ENCODE data around the gene ARL4C.

Gene ARL4C

DNA sequence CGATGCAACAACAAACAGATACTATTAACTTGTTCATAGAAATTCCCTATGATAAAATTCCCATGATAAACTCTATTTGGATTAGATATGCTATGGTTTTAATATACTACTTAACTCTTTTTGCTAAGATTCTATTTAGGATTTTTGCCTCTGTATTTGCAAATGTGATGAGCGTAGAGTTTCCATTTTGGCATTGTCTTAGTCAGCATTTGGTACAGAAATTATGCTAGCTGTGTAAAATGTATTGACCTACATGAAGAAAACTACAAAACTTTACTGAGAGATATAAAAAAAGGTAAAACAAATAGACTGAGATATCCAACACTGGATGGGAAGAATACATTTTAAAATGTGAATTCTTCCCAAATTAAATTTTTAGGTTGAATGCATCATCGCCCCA is 29.8 kb upstream of the ARL4C start:
- no peaks in the 10 kb centered on the region for H3K4me1 ChIP-seq (ENCODE audit: control insufficient read depth in 2 of 2, insufficient read depth in 2 of 2, low read length in 2 of 2)
- H3K9ac ChIP-seq (ENCODE audit: low read depth in 1 of 2, low read length in 2 of 2) = no peak overlapping the region
- H3K27me3 ChIP-seq (ENCODE audit: control insufficient read depth in 2 of 2, insufficient read depth in 2 of 2, low read length in 2 of 2) = no peaks in the 10 kb centered on the region
- H3K27ac ChIP-seq (ENCODE audit: low read depth in 2 of 2, low read length in 2 of 2) = no peak overlapping the region
- no peak overlapping the region for H3K4me3 ChIP-seq (ENCODE audit: low read length in 2 of 2)
- no peaks in the 10 kb centered on the region for H3K9me3 ChIP-seq (ENCODE audit: control insufficient read depth in 2 of 2, low read length in 2 of 2)
- no peaks in the 10 kb centered on the region for H3K36me3 ChIP-seq (ENCODE audit: control insufficient read depth in 2 of 2, insufficient read depth in 2 of 2, low read length in 2 of 2)

DNA sequence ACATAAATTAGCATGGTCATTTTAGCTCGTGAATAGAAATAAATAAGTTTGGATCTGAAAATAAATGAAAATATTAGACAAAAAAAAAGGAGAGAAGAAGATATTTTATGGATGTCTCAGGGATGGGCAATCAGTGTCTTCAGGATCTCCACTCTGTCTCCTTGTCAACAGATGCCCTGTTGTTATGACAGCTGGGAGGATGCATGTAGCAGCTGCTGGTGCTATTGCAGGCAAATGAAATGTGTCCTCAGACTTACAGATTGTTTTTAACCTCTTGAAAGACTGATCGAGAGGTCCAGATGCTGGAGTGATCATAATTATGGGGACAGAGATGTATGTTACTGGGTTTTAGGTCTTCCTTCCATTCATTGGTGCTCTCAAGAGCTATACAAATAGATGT is 24.7 kb upstream of the ARL4C start:
- Histone ChIP-seq H3K4me3 (ENCODE audit: low read length in 2 of 2) (no peak overlapping the region), H3K27me3 (ENCODE audit: control insufficient read depth in 2 of 2, insufficient read depth in 2 of 2, low read length in 2 of 2) (no peaks in the 10 kb centered on the region), H3K36me3 (ENCODE audit: control insufficient read depth in 2 of 2, insufficient read depth in 2 of 2, low read length in 2 of 2) (no peaks in the 10 kb centered on the region), H3K9me3 (ENCODE audit: control insufficient read depth in 2 of 2, low read length in 2 of 2) (no peaks in the 10 kb centered on the region), H3K27ac (ENCODE audit: low read depth in 2 of 2, low read length in 2 of 2) (no peak overlapping the region), H3K9ac (ENCODE audit: low read depth in 1 of 2, low read length in 2 of 2) (no peak overlapping the region), H3K4me1 (ENCODE audit: control insufficient read depth in 2 of 2, insufficient read depth in 2 of 2, low read length in 2 of 2) (no peaks in the 10 kb centered on the region)

DNA sequence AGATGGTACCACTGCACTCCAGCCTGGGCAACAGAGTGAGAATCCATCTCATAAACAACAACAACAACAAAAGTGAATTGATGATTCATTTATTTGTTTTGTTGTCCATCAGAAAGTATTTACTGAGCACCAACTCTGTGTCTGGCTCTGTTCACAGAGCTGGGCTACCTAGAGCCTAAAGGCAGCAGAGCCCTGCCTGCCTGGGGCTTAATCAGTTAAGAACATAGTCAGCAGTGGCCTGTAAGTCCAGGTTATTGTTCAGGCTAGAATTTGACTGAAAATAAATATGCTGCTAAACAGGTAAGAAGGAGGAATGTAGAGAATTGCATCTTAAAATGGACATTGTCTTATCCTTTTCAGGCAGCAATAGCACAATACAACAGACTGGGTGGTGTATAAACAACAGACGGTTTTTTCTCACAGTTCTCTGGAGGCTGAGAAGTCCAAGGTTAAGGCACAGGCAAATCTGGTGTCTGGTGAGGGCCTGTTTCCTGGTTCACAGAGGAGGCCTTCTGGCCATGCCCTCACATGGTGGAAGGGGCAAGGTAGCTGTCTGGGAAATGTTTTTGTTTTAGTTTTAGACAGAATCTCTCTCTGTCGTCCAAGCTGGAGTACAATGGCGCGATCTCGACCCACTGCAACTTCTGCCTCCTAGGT is 22.2 kb upstream of the ARL4C start:
- no peaks in the 10 kb centered on the region for H3K4me1 ChIP-seq (ENCODE audit: control insufficient read depth in 2 of 2, insufficient read depth in 2 of 2, low read length in 2 of 2)
- H3K27me3 ChIP-seq (ENCODE audit: control insufficient read depth in 2 of 2, insufficient read depth in 2 of 2, low read length in 2 of 2) = peaks cover 0 to 6% of the 10 kb centered on the region in 2 donors
- H3K36me3 ChIP-seq (ENCODE audit: control insufficient read depth in 2 of 2, insufficient read depth in 2 of 2, low read length in 2 of 2) = no peaks in the 10 kb centered on the region
- H3K9ac ChIP-seq (ENCODE audit: low read depth in 1 of 2, low read length in 2 of 2) = no peak overlapping the region
- no peak overlapping the region for H3K27ac ChIP-seq (ENCODE audit: low read depth in 2 of 2, low read length in 2 of 2)
- H3K4me3 ChIP-seq (ENCODE audit: low read length in 2 of 2) = no peak overlapping the region
- no peaks in the 10 kb centered on the region for H3K9me3 ChIP-seq (ENCODE audit: control insufficient read depth in 2 of 2, low read length in 2 of 2)

DNA sequence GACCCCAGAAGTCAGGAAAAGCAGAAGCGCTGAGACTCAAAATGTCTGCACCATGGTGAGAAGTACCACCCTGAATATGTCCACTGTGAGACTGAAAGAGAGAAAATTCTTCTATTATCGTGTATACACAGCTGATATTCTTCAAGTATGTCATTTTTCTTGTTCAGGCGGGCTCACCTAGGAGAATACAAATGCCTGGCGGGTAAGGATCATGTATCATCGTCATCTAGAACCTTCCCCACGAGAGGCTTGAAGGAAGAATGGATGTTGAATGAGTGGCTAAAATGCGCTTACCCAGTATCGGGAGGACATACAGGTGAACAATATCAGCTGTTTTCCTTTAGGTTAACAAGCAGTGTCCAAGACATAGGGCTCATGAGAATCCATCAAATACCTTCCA is 21.1 kb upstream of the ARL4C start:
- Histone ChIP-seq H3K27me3 (ENCODE audit: control insufficient read depth in 2 of 2, insufficient read depth in 2 of 2, low read length in 2 of 2) (peaks cover 0 to 7% of the 10 kb centered on the region in 2 donors), H3K27ac (ENCODE audit: low read depth in 2 of 2, low read length in 2 of 2) (no peak overlapping the region), H3K9ac (ENCODE audit: low read depth in 1 of 2, low read length in 2 of 2) (no peak overlapping the region), H3K9me3 (ENCODE audit: control insufficient read depth in 2 of 2, low read length in 2 of 2) (no peaks in the 10 kb centered on the region), H3K4me3 (ENCODE audit: low read length in 2 of 2) (no peak overlapping the region), H3K36me3 (ENCODE audit: control insufficient read depth in 2 of 2, insufficient read depth in 2 of 2, low read length in 2 of 2) (no peaks in the 10 kb centered on the region), H3K4me1 (ENCODE audit: control insufficient read depth in 2 of 2, insufficient read depth in 2 of 2, low read length in 2 of 2) (no peaks in the 10 kb centered on the region)

DNA sequence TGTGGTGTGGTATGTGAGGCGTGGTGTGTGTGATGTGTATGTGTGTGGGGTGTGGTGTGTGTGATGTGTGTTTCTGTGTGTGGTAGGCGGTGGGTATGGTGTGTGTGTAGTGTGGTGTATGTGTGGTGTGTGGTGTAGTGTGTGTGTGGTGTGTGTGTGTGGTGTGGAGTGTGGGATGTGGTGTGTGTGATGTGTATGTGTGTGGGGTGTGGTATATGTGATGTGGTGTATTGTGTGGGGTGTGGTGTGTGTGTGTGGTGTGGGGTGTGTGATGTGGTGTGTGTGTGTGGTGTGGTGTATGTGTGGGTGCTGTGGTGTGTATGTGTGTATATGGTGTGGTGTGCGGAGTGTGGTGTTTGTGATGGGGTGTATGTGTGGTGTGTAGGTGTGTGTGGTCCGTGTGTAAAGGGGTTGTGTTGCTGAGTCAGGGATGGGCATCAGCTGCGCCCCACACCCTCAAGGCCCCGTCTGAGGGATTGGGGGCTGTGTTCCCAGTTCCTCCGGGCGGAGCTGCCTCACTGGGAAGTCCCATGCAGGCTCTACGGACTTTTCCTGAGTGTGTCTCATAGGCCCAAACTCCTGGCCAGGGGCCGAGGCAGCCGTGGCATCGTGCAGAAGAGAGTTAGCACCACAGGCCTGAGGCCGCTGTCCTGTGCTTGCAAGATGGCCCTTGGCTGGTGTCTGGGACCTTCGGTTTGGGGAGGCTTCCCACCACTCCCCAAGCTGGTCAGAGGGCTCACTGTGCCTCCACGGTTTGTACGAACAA is 18.2 kb upstream of the ARL4C start:
- H3K27ac ChIP-seq (ENCODE audit: low read depth in 2 of 2, low read length in 2 of 2) = no peak overlapping the region

DNA sequence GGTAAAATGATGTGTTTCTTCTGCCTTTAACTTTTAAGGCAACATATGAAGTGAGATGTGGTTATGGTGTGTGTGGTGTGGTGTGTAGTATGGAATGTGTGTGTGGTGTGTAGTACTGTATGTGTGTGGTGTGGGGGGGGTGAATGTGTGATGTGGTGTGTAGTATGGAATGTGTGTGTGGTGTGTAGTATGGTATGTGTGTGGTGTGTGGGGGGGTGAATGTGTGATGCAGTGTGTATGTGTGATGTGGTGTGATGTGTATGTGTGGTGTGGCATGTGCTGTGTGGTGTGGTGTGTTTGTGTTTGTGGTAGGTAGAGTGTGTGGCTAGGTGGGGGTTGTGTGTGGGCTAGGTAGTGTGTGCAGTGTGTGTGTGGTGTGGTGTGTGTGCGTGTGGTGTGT is 17.2 kb upstream of the ARL4C start:
- H3K27ac ChIP-seq (ENCODE audit: low read depth in 2 of 2, low read length in 2 of 2) = no peak overlapping the region
- H3K4me1 ChIP-seq (ENCODE audit: control insufficient read depth in 2 of 2, insufficient read depth in 2 of 2, low read length in 2 of 2) = no peaks in the 10 kb centered on the region
- no peak overlapping the region for H3K4me3 ChIP-seq (ENCODE audit: low read length in 2 of 2)
- H3K27me3 ChIP-seq (ENCODE audit: control insufficient read depth in 2 of 2, insufficient read depth in 2 of 2, low read length in 2 of 2) = peaks cover 0 to 7% of the 10 kb centered on the region in 2 donors
- H3K9ac ChIP-seq (ENCODE audit: low read depth in 1 of 2, low read length in 2 of 2) = no peak overlapping the region
- no peaks in the 10 kb centered on the region for H3K36me3 ChIP-seq (ENCODE audit: control insufficient read depth in 2 of 2, insufficient read depth in 2 of 2, low read length in 2 of 2)
- H3K9me3 ChIP-seq (ENCODE audit: control insufficient read depth in 2 of 2, low read length in 2 of 2) = no peaks in the 10 kb centered on the region

More for the DNA sequence above, 18.2 kb upstream of the ARL4C start:
- Histone ChIP-seq H3K9me3 (ENCODE audit: control insufficient read depth in 2 of 2, low read length in 2 of 2) (no peaks in the 10 kb centered on the region), H3K4me1 (ENCODE audit: control insufficient read depth in 2 of 2, insufficient read depth in 2 of 2, low read length in 2 of 2) (no peaks in the 10 kb centered on the region), H3K9ac (ENCODE audit: low read depth in 1 of 2, low read length in 2 of 2) (no peak overlapping the region), H3K4me3 (ENCODE audit: low read length in 2 of 2) (no peak overlapping the region), H3K27me3 (ENCODE audit: control insufficient read depth in 2 of 2, insufficient read depth in 2 of 2, low read length in 2 of 2) (peaks cover 0 to 7% of the 10 kb centered on the region in 2 donors), H3K36me3 (ENCODE audit: control insufficient read depth in 2 of 2, insufficient read depth in 2 of 2, low read length in 2 of 2) (no peaks in the 10 kb centered on the region)

DNA sequence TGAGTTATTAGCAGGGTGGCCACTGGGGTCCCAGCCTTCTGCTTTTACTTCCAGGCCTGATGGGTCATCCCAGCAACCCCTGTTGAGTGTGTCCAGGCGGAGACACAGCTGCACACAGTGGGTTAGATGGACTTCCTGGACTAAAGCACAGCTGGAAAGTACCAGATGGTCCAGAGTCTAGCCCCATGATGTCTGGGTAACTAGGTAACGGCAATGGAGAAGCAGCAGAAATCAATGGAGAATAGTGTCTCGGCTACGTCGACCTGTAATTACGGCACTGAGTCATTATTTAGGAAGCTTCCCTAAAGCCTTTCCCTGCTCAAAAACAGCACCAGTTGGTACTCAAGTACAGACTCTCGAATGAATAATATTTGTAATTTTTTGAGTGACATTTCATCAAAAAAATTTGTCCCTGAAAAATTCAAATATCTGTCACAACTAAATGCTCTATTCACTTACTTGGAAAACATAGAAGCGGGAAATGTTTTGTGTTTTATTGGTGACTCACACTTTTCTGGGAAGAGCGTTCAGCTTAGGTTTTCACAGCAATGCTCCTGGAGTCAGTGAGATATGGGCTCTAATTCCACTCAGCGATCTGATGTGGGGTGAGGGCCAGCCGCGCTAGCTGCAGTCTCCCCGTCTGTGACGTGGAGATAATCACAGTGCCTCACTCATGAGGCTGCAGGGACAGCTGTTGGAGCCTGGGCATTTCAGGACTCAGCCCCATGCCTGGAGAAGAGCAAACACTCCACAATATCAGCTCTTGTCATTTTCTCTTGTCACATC is 16.2 kb upstream of the ARL4C start:
- Histone ChIP-seq H3K4me1 (ENCODE audit: control insufficient read depth in 2 of 2, insufficient read depth in 2 of 2, low read length in 2 of 2) (no peaks in the 10 kb centered on the region), H3K27ac (ENCODE audit: low read depth in 2 of 2, low read length in 2 of 2) (no peak overlapping the region), H3K9me3 (ENCODE audit: control insufficient read depth in 2 of 2, low read length in 2 of 2) (no peaks in the 10 kb centered on the region), H3K36me3 (ENCODE audit: control insufficient read depth in 2 of 2, insufficient read depth in 2 of 2, low read length in 2 of 2) (no peaks in the 10 kb centered on the region), H3K27me3 (ENCODE audit: control insufficient read depth in 2 of 2, insufficient read depth in 2 of 2, low read length in 2 of 2) (peaks cover 0 to 9% of the 10 kb centered on the region in 2 donors), H3K4me3 (ENCODE audit: low read length in 2 of 2) (no peak overlapping the region), H3K9ac (ENCODE audit: low read depth in 1 of 2, low read length in 2 of 2) (no peak overlapping the region)

DNA sequence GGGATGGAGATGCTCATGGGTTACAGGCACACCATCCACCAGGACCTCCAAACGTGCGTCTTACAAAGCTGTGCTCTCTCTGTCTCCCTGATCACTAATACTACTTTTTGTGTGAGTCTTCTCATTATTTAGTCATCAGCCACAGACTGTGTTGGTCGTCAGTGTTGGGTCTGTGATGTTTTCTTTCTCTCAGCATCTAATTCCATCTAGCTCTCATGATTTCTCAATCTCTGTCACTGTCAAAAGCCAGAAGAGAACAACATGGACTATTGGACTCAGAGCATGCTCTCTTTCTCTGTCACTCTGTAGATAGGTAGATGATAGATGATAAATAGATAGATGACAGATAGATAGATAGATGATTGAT is 6.0 kb upstream of the ARL4C start:
- no peaks in the 10 kb centered on the region for H3K4me1 ChIP-seq (ENCODE audit: control insufficient read depth in 2 of 2, insufficient read depth in 2 of 2, low read length in 2 of 2)
- H3K4me3 ChIP-seq (ENCODE audit: low read length in 2 of 2) = no peak overlapping the region
- no peaks in the 10 kb centered on the region for H3K27me3 ChIP-seq (ENCODE audit: control insufficient read depth in 2 of 2, insufficient read depth in 2 of 2, low read length in 2 of 2)
- no peak overlapping the region for H3K9ac ChIP-seq (ENCODE audit: low read depth in 1 of 2, low read length in 2 of 2)
- H3K36me3 ChIP-seq (ENCODE audit: control insufficient read depth in 2 of 2, insufficient read depth in 2 of 2, low read length in 2 of 2) = no peaks in the 10 kb centered on the region
- no peak overlapping the region for H3K27ac ChIP-seq (ENCODE audit: low read depth in 2 of 2, low read length in 2 of 2)
- no peaks in the 10 kb centered on the region for H3K9me3 ChIP-seq (ENCODE audit: control insufficient read depth in 2 of 2, low read length in 2 of 2)

DNA sequence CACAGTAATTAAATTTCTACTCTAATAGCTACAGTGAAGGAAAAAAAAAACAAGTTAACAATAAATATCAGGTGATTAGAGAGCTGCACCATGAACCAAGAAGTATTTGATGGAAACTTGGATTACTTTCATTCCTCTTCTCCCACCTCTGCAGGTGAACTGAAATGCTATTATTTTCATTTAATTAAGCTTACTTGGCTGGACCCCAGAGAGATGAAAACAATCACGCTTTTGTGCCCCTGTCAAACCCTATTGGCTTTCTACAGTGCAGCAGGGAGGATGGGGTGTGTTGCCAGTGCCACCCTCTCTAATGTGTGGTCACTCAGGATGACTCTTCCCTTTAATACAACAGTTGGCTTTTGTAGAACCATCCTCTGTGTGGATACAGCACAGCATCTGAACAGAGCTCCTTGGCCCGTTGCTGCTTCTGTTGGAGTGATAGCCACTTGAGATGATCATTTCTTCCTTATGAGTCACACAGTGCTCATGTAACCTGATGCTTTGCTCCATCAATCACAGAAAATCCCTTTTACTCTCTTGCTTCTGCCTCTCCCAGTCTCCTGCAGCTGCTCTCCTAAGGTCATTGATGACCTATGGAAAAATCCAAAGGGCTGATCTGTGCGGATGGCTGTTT is 5.5 kb upstream of the ARL4C start:
- Histone ChIP-seq H3K27ac (ENCODE audit: low read depth in 2 of 2, low read length in 2 of 2) (no peak overlapping the region), H3K4me3 (ENCODE audit: low read length in 2 of 2) (no peak overlapping the region), H3K9ac (ENCODE audit: low read depth in 1 of 2, low read length in 2 of 2) (no peak overlapping the region), H3K36me3 (ENCODE audit: control insufficient read depth in 2 of 2, insufficient read depth in 2 of 2, low read length in 2 of 2) (no peaks in the 10 kb centered on the region), H3K27me3 (ENCODE audit: control insufficient read depth in 2 of 2, insufficient read depth in 2 of 2, low read length in 2 of 2) (no peaks in the 10 kb centered on the region), H3K4me1 (ENCODE audit: control insufficient read depth in 2 of 2, insufficient read depth in 2 of 2, low read length in 2 of 2) (no peaks in the 10 kb centered on the region), H3K9me3 (ENCODE audit: control insufficient read depth in 2 of 2, low read length in 2 of 2) (no peaks in the 10 kb centered on the region)
